B cell (primary cell): ENCODE results near the gene KCNT2.

ENCODE experiments used
- CTCF ChIP-seq: fragments of 200-600 bp; IDR thresholded peaks from one replicate; pipeline ENCODE4 v1.8.0; 2022; ENCODE audit warnings: antibody characterized with exemption, mild to moderate bottlenecking
- EZH2 ChIP-seq: IDR thresholded peaks from 2 replicates; pipeline ENCODE4 v1.6.1; 2012; ENCODE audit warnings: borderline replicate concordance, low read depth, mild to moderate bottlenecking, moderate library complexity, low read length; ENCODE audit not compliant: insufficient read depth, poor library complexity, severe bottlenecking

DNA sequence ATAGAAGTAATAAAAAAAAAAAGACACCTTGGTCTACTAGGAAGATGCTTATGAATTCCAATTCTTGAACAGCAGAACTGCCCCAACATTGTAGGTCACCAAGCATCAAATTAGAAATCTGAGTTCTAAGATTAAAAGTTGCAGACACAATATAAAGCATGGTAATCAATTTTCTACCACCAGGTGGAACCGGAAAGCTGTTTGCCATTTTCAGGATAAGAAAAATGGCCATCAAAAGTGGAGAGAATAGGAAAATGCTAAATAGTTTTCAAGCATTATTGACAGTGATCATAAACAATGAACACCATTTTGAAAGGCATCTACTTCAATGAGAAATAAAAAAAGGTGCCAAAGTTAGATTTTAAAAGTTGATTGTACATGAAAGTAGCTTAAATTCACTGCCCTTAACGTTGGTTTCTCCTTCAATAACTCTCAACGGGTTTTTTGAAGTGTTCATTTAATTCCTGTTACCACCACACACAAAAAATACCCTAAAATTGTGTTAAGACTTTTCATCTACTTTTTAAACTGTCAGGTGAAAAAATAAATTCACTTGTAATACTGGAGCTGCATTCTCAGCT is 252.9 kb downstream of the KCNT2 start:
- TF ChIP-seq CTCF (no peak), EZH2 (no peak)
